ENCODE results near the gene PFDN4.

The PFDN4 gene, protein sequence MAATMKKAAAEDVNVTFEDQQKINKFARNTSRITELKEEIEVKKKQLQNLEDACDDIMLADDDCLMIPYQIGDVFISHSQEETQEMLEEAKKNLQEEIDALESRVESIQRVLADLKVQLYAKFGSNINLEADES

DNA sequence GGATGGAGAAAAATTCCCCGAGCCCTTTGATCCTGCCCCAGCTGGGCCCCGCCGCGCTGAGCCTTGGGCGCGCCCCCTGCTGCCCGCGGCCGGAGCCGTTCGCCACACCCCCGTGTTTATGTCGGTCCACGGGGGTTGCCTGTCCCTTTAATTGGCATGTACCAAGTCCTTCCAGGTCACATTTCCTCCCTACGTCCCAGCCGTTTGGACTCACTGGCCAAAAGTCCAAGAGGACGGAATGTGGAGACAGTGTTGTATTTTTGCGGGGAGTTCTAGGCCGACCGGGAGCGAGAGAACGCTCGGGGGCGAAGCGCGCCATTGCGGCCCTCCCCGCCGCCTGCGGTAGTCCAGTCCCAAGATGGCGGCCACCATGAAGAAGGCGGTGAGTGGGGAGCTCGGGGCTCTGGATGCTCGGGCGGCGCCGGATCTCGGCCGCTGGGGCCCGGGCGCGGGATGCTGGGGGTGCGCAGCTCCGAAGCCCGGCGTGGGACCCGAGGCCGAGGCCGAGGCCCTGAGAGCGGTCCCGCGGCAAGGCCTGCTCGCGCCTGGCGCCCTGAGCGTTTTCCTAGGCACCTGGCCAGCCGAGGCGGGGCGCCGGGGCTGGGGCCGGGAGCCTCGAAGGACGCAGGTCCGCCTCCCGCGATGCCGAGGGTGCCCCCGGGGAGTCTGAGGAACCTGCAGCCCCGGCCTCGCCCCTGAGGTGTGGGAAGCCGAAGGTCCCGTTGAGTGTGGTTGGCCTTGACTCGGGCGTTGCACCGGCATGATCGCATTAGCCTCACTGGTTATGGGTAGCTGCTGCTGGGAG is at the start of gene PFDN4:
TSS of gene PFDN4 (plus strand) at position 345 of the 805 bp plus-strand sequence. CDS start at position 359, 14 bp downstream.
- DNase-seq = peak; percentile 88 to 95 (median 92)

DNA sequence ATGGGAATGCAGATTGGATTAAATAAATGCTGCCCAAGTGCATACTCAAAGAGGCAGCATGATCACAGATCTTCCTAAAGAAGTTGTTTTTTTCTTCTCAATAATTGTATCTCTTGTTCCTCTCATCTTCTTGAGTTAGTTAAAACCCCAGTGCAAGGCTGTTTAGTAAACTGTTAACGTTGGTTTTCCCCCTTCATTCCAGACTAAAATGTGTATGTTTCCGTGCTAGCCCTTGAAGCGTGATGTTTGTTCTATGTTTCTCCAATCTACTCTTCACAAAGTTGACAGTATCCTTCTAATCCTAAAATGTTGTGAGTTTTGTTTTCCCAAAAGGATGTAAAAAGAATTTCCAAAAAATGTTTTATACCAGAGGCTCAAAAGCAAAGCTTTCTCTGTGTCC is 49.7 kb upstream of the PFDN4 start:
- no peak for DNase-seq

DNA sequence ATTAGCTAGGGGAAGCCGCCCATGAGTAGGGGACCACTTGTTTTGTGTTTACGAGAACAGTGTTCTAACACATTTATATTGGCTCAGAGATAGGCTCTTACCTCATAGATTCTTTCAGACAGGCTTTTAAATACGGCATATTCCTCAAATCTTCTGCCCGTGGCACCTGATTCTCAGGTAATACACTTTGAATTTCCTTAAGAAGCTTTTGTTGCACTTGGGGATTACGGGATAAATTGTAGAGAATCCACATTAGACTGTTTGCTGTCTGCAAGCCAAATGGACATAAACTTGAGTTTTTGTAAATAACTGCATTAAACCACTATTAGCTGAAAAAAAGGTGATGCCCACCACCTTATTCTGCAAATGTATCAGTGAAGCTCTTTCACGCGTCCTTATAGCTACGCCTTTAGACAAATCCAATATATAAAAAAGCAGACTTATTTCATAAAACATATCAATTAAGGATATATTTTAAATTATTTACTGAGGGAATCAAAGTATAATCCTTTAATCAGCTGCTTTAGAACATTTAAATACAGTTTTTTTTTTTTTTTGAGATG is 49.0 kb upstream of the PFDN4 start:
- DNase-seq = no peak

DNA sequence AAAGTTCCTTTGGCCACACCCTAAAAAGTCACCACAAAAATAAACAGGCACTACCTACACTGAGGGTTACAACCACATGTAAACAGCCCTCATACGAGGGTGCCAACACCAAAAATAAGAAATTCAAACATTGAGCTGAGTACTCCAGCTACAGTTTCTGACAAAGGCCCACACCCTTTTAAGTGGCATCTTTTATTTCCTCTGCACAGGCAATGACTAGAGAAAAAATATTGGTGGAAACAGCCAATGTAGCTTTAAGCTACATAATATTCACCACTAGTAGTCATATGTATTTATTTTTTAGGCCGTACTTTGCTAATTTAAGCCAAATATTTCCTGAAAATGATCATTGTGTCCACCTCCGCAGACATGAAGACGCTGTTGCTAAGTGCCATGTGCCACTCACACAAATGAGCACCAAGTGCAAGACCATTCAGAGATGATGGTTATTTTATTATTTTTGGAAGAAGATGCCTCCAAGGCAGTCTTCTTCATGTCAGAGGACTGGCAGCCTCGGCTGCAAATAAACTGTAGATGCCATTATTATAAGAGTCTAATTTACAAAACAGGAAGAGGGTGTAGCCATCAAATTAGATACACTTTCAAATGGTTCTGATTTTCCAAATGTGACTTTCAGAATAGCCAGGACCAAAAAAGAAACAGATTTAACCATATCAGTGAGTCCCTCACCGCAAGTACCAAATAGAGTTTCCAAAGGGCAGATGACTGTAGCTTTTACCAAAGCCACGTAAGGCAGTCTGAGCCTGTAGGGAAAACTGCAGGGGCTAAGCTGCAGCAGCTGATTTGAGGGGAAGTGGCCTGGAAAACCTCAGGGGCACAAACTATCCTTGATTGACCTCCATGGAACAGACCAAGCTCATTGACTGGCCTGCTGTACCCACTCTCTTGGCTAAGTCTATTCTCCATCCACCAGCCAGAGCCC is 47.6 kb upstream of the PFDN4 start:
- DNase-seq = no peak

DNA sequence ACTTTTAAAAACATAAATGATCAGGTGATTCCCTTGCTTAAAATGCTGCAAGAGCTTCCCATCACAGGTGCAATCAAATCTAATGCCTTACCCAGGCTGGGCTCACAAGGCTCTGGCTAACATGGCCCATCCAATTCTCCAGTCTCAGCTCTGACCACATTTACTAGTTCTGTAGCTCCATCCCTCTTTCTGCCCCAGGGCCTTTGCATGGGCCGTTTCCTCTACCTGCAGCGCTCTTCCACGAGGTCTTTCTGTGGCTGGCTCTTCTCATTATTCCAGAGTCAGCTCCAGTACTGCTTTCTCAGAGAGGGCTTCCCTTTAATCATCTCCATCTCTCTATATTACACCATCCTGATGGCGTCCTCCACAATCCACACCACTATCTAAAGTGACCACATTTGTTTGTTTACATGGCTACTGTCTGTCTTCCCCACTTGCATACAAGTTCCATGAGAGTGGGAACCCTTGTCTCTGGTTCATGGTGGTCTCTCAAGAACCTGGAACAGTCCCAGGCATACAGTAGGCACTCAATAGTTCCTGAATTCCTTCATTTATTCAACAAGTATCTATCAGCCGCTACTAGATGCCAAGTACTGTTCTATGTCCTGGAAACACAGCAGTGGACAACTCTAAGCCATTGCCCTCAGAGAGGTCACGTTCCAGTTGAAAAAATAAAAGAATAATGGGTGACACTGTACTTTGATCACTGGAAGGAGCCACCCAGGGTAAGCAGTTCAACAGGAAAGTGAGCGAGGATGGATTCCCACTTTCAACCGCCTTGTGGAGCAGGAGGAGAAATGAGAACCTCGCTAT is 46.7 kb upstream of the PFDN4 start:
- DNase-seq = no peak

DNA sequence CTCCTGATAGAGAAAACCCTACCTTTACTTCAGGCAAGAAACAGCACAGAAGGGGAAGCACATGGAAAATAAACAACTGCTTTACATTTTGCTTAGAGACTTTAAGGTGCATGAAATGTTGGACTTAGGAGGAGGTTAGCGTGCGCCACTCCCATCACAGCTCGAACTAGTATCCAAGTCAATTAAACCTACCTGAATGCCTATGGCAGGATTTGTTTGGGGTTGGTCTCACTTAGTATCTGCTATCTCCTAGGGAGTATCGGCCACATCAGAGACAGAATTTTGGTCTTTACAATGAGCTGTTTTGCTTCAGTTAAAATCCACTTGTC is 46.1 kb upstream of the PFDN4 start:
- no peak for DNase-seq

DNA sequence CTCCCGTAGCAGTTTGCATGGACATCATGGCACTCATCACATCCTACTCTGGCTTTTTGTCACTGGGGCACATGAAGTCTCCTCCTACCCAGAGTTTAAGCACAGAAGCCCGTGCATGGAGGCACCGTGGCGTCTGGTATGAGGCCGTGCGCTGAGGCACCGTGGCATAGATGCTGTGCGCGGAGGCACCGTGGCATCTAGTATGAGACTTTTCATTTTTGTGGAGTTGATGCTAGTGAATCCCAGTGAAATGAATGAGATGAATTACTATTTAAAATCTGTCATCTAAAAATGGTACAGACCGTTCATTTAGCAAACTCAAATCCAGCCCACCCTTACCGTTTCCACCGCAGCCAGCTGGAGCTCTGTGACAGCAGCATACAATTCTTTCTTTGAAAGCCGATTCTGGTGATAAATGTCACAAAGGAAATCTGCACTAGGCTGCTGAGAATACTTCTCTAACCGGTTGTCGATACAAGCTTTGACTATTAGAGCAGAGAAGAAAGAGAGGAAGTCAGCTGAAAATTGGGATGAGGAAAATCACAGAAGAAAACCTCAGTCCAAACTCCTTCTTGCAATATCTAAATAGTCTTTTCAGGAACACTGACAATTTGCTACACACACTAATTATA is 45.4 kb upstream of the PFDN4 start:
- DNase-seq = no peak

DNA sequence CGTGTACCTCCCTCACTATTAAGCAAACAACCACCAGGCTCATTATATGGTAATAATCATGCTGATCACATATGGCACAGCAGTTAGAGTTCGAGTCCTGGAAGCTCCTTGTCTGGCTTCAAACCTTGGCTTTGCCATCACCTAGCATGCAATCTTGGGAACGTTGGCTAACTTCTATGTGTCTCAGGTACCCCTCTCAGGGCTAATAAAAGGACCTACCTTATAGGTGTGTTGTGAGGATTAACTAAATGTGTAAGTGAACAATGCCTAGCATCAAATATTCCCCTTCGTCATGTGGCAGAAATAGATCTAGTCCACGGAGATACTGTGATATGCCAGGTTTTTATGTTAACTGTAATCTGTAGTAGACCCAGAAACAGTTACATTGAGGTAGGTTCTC is 44.5 kb upstream of the PFDN4 start:
- DNase-seq = no peak

DNA sequence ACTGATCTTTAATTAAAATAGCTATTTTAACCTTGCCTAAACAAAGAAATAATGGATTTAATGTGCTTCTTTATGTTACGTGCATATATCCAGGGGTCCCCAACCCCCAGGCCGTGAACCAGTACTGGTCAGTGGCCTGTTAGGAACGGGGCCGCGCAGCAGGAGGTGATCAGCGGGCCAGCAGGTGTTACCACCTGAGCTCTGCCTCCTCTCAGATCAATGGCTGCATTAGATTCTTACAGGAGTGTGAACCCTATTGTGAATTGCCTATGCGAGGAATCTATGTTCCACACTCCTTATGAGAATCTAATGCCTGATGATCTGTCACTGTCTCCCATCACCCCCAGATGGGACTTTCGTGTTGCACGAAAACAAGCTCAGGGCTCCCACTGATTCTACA is 42.9 kb upstream of the PFDN4 start:
- no peak for DNase-seq

DNA sequence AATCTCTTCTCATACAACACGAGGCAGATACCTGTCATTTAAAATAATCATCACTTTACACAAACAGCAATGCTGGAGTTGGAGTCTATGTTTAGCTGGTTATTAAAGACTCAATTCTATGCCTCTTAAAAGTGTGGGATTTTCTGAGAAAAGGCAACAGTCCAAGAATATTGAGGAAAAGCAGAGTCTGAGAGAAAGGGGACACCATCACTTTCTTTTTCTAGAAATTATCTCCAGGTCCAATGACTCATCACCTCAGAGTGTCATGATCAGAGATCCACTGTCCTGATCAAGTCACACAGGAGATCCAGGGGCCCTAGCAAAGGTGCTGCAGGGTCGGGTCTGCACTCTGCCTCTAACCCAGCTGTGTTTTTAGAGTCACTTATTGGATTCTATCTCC is 42.1 kb upstream of the PFDN4 start:
- no peak for DNase-seq

DNA sequence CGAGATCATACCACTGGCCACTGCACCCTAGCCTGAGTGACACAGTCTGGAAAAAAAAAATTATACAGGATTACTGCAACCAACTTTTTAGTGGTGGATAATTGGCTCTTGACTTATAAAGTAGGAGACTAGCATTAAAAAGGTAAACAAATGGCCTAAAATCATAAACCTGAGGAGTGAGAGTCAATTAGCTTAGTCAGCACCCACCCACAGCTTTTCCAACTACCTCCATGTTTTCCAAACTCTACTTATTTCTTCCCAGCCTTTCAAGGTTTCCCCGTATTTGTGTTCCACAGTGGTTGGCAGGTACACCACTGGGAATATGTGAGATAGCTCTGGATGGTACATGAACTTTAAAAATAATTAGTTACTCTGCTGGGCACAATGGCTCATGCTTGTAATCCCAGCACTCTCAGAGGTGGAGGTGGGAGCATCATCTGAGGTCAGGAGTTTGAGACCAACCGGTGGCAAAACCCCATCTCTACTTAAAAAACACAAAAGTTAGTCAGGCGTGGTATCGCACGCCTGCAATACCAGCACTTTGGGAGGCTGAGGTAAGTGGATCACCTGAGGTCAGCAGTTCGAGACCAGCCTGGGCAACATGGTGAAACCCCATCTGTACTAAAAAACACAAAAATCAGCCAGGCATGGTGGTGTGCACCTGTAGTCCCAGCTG is 40.8 kb upstream of the PFDN4 start:
- DNase-seq = no peak

DNA sequence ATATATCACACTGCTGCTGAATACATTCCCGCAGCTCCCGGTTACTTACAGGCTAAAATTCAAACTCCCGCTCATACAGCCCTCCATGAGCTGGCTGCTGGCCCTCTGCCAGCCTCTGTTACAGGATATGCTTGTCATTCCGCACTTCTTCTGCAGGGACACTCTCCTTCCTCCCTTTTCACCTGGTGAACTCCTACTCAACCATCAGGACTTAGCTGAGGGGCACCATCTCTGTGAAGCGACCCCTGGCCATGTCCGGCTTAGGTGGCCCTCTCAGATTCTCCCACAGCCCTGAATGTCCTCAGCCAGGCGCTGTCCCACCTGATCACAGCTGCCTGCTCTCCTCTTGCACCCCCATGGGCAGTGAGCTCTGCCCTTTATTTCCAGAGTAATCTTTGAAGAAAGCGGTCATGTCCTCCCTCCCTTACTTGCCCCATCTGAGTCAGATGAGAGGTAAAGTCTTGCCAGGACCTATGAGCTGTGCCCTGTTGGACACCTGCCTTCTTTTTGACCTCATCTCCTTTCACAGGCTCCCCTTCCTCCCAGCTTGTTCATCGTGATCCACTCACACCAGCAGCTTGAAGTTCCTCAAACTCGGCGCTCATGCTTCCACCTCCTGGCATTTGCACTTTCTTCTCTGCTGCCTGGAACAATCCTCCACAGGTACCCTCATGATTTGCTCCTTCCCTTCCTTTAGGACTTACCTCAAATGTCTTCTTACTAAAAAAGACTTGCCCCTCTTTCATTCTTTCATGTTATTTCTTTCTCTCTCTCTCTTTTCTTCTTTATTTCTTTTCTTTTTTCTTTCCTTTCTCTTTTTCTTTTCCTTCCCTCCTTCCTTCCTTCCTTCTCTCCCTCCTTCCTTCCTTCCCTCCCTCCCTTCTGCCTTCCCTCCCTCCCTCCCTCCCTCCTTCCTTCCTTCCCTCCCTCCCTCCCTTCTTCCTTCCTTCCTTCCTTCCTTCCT is 39.7 kb upstream of the PFDN4 start:
- DNase-seq = no peak

DNA sequence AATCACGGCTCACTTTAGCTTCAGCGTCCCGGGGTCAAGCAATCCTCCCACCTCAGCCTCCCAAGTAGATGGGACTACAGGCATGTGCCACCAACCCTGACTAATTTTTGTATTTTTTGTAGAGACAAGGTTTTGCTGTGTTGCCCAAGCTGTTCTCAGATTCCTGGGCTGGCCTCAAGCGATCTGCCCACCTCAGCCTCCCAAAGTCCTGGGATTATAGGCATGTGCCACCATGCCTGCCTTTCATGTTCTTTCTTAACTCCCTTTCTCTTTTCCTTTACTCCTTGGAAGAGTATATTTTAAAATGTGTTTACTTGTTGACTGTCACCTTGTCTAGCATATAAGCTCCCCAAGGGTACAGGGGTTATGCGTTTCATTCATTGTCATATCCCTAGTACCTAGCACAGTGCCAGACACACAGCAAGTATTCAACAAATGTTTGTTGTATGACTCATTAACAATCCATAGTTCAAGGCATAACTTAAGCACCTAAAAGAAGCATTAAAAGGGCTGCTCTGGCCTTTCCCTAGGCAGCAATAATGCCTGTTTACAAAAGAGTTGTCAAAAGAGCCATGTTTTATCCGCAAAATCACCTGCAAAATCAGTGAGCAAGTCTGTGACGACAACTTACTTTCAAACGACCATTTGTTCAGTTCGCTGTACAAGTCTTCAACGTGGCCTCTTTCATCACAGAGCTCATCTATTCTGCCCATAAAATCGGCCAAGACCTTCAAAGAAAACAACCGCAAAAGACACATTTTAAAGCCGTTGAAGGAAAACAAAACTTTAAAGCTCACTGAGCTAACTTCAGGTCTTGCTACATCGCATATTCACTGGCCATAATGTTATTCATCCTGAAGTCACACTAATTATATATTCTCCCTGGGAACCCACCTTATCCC is 38.7 kb upstream of the PFDN4 start:
- no peak for DNase-seq

DNA sequence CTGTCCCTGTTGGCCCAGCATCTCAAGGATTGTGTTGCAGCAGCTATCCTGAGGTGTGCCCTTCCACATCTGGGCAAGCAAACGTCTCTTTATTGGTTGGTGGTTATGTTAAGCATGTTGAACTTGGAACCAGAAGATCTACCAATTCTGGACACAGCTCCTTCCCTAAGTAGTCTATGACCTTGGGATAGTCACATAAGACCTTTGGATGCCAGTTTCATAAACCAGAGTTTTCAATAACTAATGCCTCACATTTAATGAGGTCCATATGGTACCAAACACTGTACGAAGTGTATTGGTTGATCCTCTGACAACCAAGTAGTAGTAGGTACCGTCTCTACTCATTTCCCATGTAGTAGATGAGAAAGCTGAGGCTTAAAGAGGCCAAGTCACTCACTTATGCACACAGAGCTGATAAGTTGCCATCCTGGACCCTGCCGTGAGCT is 37.8 kb upstream of the PFDN4 start:
- DNase-seq = no peak

DNA sequence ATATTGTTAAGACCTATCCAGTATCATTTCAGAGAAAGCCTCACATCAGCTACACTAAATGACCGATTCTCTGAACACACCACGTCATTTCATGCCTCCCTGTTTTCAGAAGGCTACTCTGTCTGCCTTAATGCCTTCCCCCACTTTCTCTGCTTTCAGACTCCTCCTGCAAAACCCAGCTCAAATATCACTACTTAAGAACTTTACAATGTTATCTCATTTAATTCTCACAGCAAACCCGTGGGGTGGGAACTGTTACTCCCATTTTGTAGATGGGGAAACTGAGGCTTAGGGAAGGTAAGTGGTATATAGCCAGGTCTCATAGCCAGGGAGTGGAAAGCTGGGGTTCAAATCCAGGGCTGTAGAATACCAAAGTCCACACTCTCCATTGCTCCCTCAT is 36.9 kb upstream of the PFDN4 start:
- no peak for DNase-seq

DNA sequence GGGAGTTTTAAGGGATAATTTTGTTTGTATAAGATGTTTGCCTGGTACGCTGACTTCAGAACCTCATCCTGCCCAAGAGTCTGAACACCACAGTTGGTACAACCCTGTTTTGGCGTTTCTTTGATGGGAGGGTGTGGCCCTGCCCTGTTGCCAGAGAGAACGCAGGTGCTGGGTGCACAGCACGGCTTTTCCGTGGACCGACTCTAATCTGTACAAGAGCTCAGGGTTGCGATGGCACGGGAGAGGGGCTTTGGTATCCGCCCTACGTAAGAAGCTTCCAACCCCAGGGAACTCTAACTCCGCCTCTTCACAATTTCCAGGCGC is 35.4 kb upstream of the PFDN4 start:
- no peak for DNase-seq

DNA sequence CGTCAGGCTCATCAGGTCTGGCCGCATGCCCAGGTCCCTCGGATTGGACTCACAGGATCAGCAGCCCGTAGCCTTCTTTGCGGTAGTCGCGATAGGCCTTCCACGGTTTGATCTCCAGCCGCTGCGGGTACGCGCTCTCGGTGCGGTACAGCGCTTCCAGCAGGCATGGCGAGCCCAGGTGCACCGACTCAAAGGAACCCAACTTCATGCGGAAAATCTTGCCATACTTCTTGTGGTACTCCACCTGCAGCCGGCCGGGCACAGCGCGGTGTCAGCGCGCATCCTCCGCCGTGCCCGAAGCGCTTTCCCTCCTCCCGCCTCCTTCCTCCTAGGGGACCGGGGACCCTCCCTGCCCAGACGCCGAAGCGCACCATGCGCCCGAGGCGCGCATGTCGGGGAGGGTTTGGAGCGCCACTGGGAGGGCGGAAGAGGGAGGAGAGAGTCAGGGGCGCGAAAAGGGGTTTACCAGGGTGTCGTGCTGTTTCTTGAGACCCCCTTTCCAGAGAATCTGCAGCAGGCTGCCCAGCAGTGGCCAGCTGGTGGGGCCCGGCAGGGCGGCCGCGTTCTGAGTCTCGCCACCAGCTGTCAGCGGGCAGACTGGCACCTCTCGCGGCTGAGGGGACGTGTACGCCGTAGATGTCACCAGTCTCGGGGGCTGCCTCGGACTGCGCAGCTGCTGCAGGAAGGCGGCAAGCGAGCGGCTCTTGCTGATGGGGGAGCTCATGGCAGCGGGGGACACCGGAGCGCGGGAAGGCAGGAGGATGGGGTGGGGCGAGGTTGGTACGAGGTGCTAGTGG is 34.8 kb upstream of the PFDN4 start:
- DNase-seq = no peak

All from suppressor macrophage treated with lipopolysaccharide for 1 hour (primary cell).